D341Med (cell line): Measurements from ENCODE around the gene ASB8.
A peak's percentile ranks its signal among the peaks of the same experiment; 100 is the strongest.

Experiments
- DNase-seq: peaks from one replicate; pipeline ENCODE4 v3.0.0; 2012; ENCODE audit warnings: low spot score

ASB8 gene, protein sequence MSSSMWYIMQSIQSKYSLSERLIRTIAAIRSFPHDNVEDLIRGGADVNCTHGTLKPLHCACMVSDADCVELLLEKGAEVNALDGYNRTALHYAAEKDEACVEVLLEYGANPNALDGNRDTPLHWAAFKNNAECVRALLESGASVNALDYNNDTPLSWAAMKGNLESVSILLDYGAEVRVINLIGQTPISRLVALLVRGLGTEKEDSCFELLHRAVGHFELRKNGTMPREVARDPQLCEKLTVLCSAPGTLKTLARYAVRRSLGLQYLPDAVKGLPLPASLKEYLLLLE

DNA sequence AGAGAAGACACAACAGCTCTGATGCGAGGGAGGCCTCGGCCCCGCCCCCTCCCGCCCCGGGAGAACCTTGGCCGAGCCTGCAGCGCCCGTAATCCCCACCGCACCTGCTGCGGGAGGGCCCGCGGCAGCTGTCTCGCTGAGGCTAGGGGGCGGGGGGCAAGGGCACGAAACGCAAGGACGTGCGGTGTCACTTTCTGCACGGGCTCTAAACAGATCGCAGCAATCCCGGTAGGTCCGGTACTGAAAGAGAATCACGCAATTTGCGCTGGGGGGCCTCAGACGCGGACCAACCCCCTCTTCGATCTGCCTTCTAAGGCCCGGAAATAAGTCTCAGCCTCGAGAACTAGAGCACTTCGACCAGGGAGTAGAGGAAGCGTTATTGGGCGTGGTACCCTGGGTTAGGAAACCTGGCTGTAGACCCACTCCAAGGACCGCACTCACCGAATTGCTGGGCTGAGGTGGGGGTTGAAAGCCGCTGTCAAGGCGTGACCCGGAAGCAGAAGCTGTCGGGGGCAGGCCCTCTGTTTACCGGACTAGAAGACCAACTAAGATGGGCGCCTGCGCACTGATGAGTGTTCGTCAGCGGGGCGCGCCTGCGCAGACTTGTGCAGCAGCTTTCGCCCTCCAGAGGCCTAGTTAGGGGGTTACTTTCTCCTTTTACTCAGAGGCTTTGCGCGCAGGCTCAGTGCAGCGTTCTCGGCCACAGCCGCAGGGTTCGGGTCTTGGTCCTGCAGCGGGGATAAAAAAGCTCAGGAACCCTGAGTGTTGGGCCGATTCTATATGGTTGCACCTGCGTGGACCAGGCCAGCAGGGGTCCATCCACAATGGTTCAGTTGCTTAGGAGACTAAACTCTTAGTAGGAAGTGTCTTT, at the start of gene ASB8:
ASB8 (minus strand) TSS at position 498 of the 871 bp plus-strand sequence. CDS start 4,019 bp downstream, outside the sequence.
- DNase-seq, result peak; percentile 97

GRCh38 chr12:48203192-48203591, 45.9 kb upstream of the ASB8 start, which contains the start of gene OR10AD1:
Gene OR10AD1, minus strand, starts transcription at chr12:48203292. Its CDS starts 0 bp downstream, at chr12:48203292.
- no peak for DNase-seq

- no peak for DNase-seq
Observed at GRCh38 chr12:48202766-48203165, 45.5 kb upstream of the ASB8 start.

DNA sequence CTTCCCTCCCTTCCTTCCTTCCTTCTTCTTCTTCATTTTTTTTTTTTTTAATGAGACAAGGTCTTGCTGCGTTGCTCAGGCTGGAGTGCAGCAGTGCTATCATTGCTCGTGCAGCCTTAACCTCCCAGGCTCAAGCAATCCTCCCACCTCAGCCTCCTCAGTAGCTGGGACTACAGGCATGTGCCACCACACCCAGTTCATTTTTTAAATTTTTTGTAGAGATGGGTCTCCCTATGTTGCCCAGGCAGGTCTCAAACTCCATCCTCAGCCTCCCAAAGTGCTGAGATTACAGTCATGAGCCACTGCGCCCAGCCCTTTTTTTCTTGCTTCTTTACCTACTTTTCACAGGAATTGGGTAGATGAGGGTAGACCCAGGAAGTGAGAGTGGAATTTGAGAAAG, 44.2 kb upstream of the ASB8 start:
- DNase-seq, result no peak

DNA sequence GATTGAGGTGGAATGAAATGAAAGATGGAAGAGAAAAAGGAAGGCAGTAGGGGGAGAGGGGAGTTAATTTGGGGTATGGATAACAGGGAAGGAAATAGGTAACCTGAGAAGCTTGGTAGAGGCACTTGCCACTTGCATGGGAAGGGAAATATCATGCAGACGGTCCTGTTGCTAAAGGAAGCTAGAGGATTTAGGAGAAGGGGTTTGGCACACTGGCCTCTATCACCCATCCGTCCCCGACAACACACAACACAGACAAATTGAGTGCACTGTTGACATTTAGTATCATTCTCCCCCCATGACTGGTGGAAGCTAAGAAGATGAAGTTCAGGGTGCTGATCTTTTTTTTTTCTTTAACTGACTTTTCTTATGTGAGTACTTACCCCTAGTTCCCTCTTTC, 43.8 kb upstream of the ASB8 start:
- no peak for DNase-seq

GRCh38 chr12:48199774-48200221, 42.5 kb upstream of the ASB8 start:
- no peak for DNase-seq

GRCh38 chr12:48198985-48199384, 41.7 kb upstream of the ASB8 start:
- no peak for DNase-seq

- no peak for DNase-seq
Observed at GRCh38 chr12:48198672-48198971, 41.3 kb upstream of the ASB8 start.

GRCh38 chr12:48197971-48198671, 40.8 kb upstream of the ASB8 start:
- peak; percentile 50 for DNase-seq

DNA sequence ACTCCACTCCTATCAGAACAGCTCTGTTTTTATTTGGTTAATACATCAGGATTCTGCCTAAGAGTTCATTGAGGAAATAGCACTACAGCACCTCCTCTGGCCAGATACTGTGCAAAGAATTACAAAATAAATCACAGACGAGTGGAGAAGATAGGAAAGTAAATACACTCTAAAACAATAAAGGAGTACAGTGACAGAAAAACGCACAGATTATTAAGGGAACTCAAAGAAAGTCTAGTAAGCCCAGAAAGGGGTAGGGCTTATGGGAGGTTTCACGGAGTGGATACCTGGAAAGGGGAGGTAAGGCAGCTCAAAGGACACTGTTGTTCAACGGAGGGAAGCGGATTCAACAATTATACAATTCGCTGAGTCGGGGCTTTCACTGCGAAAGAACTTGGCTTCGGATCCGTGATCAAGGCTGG, 40.2 kb upstream of the ASB8 start:
- no peak for DNase-seq

- DNase-seq, result no peak
Observed at GRCh38 chr12:48194799-48195201, 37.5 kb upstream of the ASB8 start.

GRCh38 chr12:48193623-48194022, 36.3 kb upstream of the ASB8 start:
- no peak for DNase-seq

- no peak for DNase-seq
Observed at GRCh38 chr12:48192861-48193260, 35.5 kb upstream of the ASB8 start.

DNA sequence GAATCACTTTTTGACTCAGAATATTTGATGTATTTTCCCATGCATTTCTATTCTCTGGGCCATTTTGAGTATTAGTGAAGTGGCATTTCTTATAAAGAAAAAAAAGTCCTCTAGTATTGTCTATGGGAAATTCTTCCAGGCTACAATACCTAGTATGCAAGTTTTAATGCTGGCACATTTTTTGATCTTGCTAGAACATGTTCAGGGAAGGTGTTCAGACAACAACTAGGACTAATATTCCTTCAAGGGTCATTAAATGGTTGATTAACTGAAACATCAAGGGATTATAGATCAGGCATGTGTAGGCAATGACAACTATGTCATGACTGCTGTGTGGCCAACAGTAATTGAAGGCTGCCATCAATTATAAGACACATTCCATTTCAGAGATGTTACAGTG, 33.8 kb upstream of the ASB8 start:
- DNase-seq, result no peak

GRCh38 chr12:48189331-48190125, 32.2 kb upstream of the ASB8 start:
- DNase-seq, result peak; percentile 63

GRCh38 chr12:48187916-48188695, 30.8 kb upstream of the ASB8 start:
- no peak for DNase-seq

- DNase-seq, result no peak
Observed at GRCh38 chr12:48185181-48185919, 28.0 kb upstream of the ASB8 start.

DNA sequence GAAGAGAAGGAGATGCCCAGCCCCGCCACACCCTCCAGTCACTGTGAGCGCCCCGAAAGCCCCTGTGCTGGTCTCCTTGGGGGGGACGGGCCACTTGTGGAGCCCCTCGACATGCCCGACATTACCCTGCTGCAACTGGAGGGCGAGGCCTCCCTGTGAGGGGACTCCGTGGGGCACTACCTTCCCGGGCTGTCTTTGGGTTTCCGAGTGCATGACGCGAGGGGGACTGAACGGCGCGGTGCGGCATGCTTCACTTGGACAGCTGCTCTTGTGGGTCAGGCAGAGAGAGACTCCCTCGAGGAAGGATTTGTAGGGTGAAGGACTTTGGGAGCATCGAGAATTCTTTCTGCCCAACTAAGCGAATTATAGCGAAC, 27.2 kb upstream of the ASB8 start:
- no peak for DNase-seq

DNA sequence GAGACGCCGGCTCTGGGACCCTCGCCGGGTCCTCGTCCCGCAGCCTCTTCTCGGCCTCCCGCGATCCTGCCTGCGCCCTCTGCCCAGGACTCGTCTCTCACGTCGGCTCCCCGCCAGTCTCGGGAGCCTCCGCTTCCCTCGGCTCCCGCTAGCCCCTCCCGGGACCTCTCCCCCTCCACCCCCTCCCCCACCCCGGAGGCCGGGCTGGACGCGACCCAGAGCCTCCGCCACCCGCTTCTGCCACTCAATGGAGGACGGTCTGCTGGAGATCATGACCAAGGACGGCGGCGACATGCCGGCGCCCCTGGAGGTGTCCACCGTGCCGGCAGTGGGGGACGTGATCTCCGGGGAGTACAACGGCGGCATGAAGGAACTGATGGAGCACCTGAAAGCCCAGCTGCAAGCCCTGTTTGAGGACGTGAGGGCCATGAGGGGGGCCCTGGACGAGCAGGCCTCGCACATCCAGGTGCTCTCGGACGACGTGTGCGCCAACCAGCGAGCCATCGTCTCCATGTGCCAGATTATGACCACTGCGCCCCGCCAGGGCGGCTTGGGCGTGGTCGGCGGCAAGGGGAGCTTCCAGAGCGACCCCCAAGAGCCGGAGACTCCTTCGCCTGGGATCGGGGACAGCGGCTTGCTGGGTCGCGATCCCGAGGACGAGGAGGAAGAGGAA, 26.7 kb upstream of the ASB8 start:
- no peak for DNase-seq
